ENCODE measurements around the gene PTPN9.
A peak's percentile ranks its signal among the peaks of the same experiment; 100 is the strongest.
"Not testable (repeated sequence)": the region's sequence is repeated elsewhere in the genome, so short reads cannot be mapped to it uniquely, and the experiment has no call there.

PTPN9 gene

GRCh38 chr15:75451202-75451673 lies 127.9 kb downstream of the PTPN9 start:
- H3K27ac ChIP-seq = peak overlapping the region; percentile 83
- TF ChIP-seq, protein P1, sequence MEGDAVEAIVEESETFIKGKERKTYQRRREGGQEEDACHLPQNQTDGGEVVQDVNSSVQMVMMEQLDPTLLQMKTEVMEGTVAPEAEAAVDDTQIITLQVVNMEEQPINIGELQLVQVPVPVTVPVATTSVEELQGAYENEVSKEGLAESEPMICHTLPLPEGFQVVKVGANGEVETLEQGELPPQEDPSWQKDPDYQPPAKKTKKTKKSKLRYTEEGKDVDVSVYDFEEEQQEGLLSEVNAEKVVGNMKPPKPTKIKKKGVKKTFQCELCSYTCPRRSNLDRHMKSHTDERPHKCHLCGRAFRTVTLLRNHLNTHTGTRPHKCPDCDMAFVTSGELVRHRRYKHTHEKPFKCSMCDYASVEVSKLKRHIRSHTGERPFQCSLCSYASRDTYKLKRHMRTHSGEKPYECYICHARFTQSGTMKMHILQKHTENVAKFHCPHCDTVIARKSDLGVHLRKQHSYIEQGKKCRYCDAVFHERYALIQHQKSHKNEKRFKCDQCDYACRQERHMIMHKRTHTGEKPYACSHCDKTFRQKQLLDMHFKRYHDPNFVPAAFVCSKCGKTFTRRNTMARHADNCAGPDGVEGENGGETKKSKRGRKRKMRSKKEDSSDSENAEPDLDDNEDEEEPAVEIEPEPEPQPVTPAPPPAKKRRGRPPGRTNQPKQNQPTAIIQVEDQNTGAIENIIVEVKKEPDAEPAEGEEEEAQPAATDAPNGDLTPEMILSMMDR (conservative IDR thresholded peaks at IDR 0.05; ENCODE audit: low read depth, low read length) = no peak
- H4K20me1 ChIP-seq (ENCODE audit: insufficient read depth) = peaks cover 14% of the 10 kb centered on the region
- no peak overlapping the region for H3K4me3 ChIP-seq (IDR thresholded peaks at IDR 0.05; ENCODE audit: insufficient read depth, low read depth, low read length)
- no peak overlapping the region for H2AFZ ChIP-seq (ENCODE audit: low read depth)
- peaks cover 16% of the 10 kb centered on the region for H3K4me1 ChIP-seq (ENCODE audit: low read depth, poor library complexity, severe bottlenecking)
- no peak overlapping the region for H3K4me2 ChIP-seq
- H3K79me2 ChIP-seq (ENCODE audit: insufficient read depth, low read depth) = peaks cover 47% of the 10 kb centered on the region
- H3K9ac ChIP-seq = peak overlapping the region; percentile 62
- H3K36me3 ChIP-seq (ENCODE audit: insufficient read depth) = no peaks in the 10 kb centered on the region
- H3K27me3 ChIP-seq (ENCODE audit: insufficient read depth, low read depth) = no peaks in the 10 kb centered on the region

DNA sequence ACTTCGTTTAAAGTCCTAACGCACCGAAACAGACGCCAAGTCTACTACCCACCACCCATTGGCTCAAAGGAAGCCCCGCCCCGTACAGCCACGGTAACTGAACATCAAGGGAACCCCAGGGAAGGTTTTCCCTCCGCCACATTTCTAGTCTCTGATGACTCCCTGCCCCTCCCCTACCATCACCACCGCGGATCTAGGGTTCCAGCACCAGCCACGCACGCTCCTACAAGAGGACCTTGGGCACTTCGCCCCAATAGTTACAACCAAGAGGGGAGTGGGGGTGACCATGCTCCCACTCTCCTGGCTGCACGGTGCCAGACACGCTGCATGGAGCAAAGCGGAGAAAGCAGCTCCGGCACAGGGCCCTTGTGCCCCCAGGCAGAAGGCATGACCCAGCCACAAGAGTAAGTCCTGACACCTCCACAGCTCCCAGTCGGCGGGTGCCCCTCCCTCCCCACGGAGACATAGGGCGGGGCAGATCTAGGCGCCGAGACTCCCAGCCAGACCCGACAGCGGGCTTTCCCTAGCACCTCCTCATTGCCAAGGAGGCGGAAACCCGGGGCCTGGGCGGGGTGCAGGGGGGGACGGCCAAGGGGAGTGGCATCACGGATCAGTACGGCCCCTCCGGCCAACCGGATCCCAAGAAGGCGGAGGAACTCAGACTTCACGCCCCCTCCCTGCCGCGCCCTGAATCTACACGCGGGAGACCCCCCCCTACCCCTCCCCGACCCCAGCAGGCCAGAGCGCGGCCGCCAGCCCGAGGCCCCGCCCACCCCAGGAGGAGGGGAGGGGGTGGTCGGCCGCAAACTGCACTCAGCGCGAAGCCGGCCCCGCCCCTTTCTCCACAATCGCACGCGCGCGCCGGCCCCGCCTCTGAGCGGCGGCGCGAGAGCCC lies 128.6 kb downstream of the PTPN9 start:
- peaks cover 18% of the 10 kb centered on the region for H4K20me1 ChIP-seq (ENCODE audit: insufficient read depth)
- TF ChIP-seq, protein P1 (conservative IDR thresholded peaks at IDR 0.05; ENCODE audit: low read depth, low read length) = no peak
- no peaks in the 10 kb centered on the region for H3K27me3 ChIP-seq (ENCODE audit: insufficient read depth, low read depth)
- no peak overlapping the region; the same call in 1 of the 2 replicates for H3K27ac ChIP-seq
- H3K4me2 ChIP-seq = peak overlapping the region; percentile 76
- H3K36me3 ChIP-seq (ENCODE audit: insufficient read depth) = no peaks in the 10 kb centered on the region
- peaks cover 16% of the 10 kb centered on the region for H3K4me1 ChIP-seq (ENCODE audit: low read depth, poor library complexity, severe bottlenecking)
- peak overlapping the region; percentile 33 for H3K4me3 ChIP-seq (IDR thresholded peaks at IDR 0.05; ENCODE audit: insufficient read depth, low read depth, low read length)
- peaks cover 54% of the 10 kb centered on the region for H3K79me2 ChIP-seq (ENCODE audit: insufficient read depth, low read depth)
- H3K9ac ChIP-seq = no peak overlapping the region; the same call in 1 of the 2 replicates
- H2AFZ ChIP-seq (ENCODE audit: low read depth) = no peak overlapping the region

DNA sequence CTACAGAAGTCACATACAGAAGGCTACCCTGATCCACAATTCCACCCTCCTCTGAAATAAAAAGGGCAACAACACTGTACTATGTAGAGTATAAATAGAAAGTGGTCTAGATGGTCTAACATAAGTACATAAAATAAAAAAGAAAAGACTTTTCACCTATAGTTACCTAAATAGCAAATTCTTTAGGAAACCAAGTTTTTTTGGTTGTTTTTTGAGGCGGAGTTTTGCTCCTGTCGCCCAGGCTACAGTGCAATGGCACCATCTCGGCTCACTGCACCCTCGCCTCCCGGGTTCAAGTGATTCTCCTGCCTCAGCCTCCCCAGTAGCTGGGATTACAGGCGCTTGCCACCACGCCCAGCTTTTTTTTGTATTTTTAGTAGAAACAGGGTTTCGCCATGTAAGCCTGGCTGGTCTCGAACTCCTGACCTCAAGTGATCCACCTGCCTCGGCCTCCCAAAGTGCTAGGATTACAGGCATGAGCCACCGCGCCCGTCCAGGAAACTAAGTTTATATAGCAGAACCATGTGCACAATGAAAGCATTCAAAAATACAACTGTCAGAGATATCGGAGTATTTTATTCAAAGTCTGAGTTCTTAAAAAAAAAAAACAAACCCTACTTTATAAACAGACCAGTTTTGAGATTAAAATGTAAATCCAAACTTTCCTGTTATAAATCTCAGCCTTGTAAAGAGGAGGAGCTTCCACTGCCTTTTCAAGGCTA lies 129.4 kb downstream of the PTPN9 start:
- Histone ChIP-seq H3K36me3 (ENCODE audit: insufficient read depth) (no peaks in the 10 kb centered on the region), H4K20me1 (ENCODE audit: insufficient read depth) (peaks cover 18% of the 10 kb centered on the region), H3K27ac (peak overlapping the region; percentile 5; the same call in 1 of the 2 replicates), H3K4me2 (peak overlapping the region; percentile 76), H3K27me3 (ENCODE audit: insufficient read depth, low read depth) (no peaks in the 10 kb centered on the region), H3K4me1 (ENCODE audit: low read depth, poor library complexity, severe bottlenecking) (peaks cover 16% of the 10 kb centered on the region), H3K79me2 (ENCODE audit: insufficient read depth, low read depth) (peaks cover 62% of the 10 kb centered on the region), H2AFZ (ENCODE audit: low read depth) (no peak overlapping the region), H3K4me3 (IDR thresholded peaks at IDR 0.05; ENCODE audit: insufficient read depth, low read depth, low read length) (peak overlapping the region; percentile 33), H3K9ac (no peak overlapping the region; the same call in 1 of the 2 replicates)
- TF ChIP-seq, protein P1 (conservative IDR thresholded peaks at IDR 0.05; ENCODE audit: low read depth, low read length) = no peak

DNA sequence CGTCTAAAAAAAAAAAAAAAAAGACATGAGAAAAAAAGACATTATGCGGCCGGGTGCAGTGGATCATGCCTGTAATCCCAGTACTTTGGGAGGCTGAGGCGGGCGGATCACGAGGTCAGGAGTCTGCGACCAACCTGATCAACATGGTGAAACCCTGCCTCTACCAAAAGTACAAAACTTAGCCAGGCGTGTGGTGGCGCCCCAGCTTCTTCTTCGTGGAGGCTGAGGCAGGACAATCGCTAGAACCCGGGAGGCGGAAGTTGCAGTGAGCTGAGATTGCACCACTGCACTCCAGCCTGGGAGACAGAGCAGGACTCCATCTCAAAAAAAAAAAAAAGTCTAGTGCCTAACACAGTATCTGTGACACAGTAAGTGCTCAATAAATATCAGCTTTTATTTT lies 130.9 kb downstream of the PTPN9 start:
- not testable (repeated sequence) for H3K36me3 ChIP-seq (ENCODE audit: insufficient read depth); H3K4me3 ChIP-seq (IDR thresholded peaks at IDR 0.05; ENCODE audit: insufficient read depth, low read depth, low read length); H3K9ac ChIP-seq; H3K27me3 ChIP-seq (ENCODE audit: insufficient read depth, low read depth); H2AFZ ChIP-seq (ENCODE audit: low read depth); H3K4me2 ChIP-seq; H3K27ac ChIP-seq
- H4K20me1 ChIP-seq (ENCODE audit: insufficient read depth) = peaks cover 18% of the 10 kb centered on the region
- peaks cover 16% of the 10 kb centered on the region for H3K4me1 ChIP-seq (ENCODE audit: low read depth, poor library complexity, severe bottlenecking)
- peaks cover 73% of the 10 kb centered on the region for H3K79me2 ChIP-seq (ENCODE audit: insufficient read depth, low read depth)
